Epithelial cell of proximal tubule (primary cell): ENCODE data around the gene ARRDC1. TPM values are rescaled to one million over a fixed set of nuclear protein-coding genes. Genes with fewer than 3 reads are reported as not detected.
A peak's percentile ranks its signal among the peaks of the same experiment; 100 is the strongest.

ENCODE experiments used
- DNase-seq: peaks from one replicate; pipeline ENCODE4 v3.0.0-alpha.2; 2011; ENCODE audit warnings: low read depth
- H3K4me3 ChIP-seq: 2 replicates; pipeline ENCODE4 v1.5.1; 2011; ENCODE audit warnings: low read depth, mild to moderate bottlenecking, low read length
- CTCF ChIP-seq: conservative IDR thresholded peaks from 2 replicates; pipeline ENCODE4 v1.5.1; 2012; ENCODE audit warnings: low read depth, mild to moderate bottlenecking, low read length
- total RNA-seq: library from RNA; depleted of rRNA; stranded (reverse); fragments of >200 nt; gene quantifications from 2 replicates; pipeline ENCODE4 v1.2.3, GENCODE V29; 2015

The ARRDC1 gene
- total RNA-seq, 1 donor from 2014 or later = 47.6 TPM

- no peak for DNase-seq
- no peak overlapping the region for H3K4me3 ChIP-seq
- TF ChIP-seq CTCF = no peak
Measured at GRCh38 chr9:137580209-137580953, 25.1 kb upstream of the ARRDC1 start.

- H3K4me3 ChIP-seq = no peak overlapping the region
- TF ChIP-seq CTCF = no peak
- DNase-seq = no peak
Measured at GRCh38 chr9:137580954-137581322, 24.5 kb upstream of the ARRDC1 start.

GRCh38 chr9:137581361-137582285 is 23.9 kb upstream of the ARRDC1 start:
- no peak overlapping the region for H3K4me3 ChIP-seq
- TF ChIP-seq CTCF = no peak
- no peak for DNase-seq

GRCh38 chr9:137582286-137582860 is 23.1 kb upstream of the ARRDC1 start:
- no peak overlapping the region for H3K4me3 ChIP-seq
- no peak for DNase-seq
- peak; percentile 40 for TF ChIP-seq CTCF

- no peak for TF ChIP-seq CTCF
- H3K4me3 ChIP-seq = no peak overlapping the region
- DNase-seq = no peak
Measured at GRCh38 chr9:137583347-137583746, 22.1 kb upstream of the ARRDC1 start.

GRCh38 chr9:137583957-137584356 is 21.5 kb upstream of the ARRDC1 start:
- H3K4me3 ChIP-seq = no peak overlapping the region
- no peak for TF ChIP-seq CTCF
- DNase-seq = no peak
